Muscle layer of duodenum (tissue), 2 donors: ENCODE measurements around the gene HLCS.

Source experiments
- H3K27ac ChIP-seq: one replicate; pipeline ENCODE4 v1.7.0; 2013; ENCODE audit warnings: mild to moderate bottlenecking, low read length
- H3K27me3 ChIP-seq: one replicate; pipeline ENCODE4 v1.7.0; 2013; ENCODE audit warnings: low read depth, mild to moderate bottlenecking, control low read depth, low read length
- H3K36me3 ChIP-seq, 2 donors: one replicate each; pipeline ENCODE4 v1.7.0; 2013; ENCODE audit warnings: low read length in 2 of 2, control low read depth in 1 of 2, mild to moderate bottlenecking in 1 of 2; ENCODE audit not compliant: insufficient read depth in 2 of 2, control insufficient read depth in 1 of 2
- H3K4me1 ChIP-seq, 2 donors: one replicate each; pipeline ENCODE4 v1.7.0; 2013; ENCODE audit warnings: low read length in 2 of 2, mild to moderate bottlenecking in 2 of 2, control low read depth in 1 of 2, moderate library complexity in 1 of 2; ENCODE audit not compliant: insufficient read depth in 2 of 2, control insufficient read depth in 1 of 2
- H3K4me3 ChIP-seq, 2 donors: one replicate each; pipeline ENCODE4 v1.7.0; 2013; ENCODE audit warnings: low read length in 2 of 2, low read depth in 1 of 2, mild to moderate bottlenecking in 1 of 2
- H3K9me3 ChIP-seq, 2 donors: one replicate each; pipeline ENCODE4 v1.7.0; 2013; ENCODE audit warnings: low read length in 2 of 2, control low read depth in 1 of 2, mild to moderate bottlenecking in 1 of 2; ENCODE audit not compliant: control insufficient read depth in 1 of 2
- donor health status: healthy.

Gene HLCS

GRCh38 chr21:36917471-36918158 is 48.9 kb downstream of the HLCS start:
- no peaks in the 10 kb centered on the region for H3K9me3 ChIP-seq

GRCh38 chr21:36916718-36917117 is 49.8 kb downstream of the HLCS start:
- H3K27ac ChIP-seq = no peak overlapping the region
- H3K4me3 ChIP-seq = no peak overlapping the region
- no peaks in the 10 kb centered on the region for H3K27me3 ChIP-seq
- no peaks in the 10 kb centered on the region for H3K36me3 ChIP-seq
- H3K9me3 ChIP-seq = no peaks in the 10 kb centered on the region
- peaks cover 7 to 14% of the 10 kb centered on the region in 2 donors for H3K4me1 ChIP-seq

More at GRCh38 chr21:36917471-36918158, 48.9 kb downstream of the HLCS start:
- Histone ChIP-seq H3K4me1 (peaks cover 7 to 14% of the 10 kb centered on the region in 2 donors), H3K27me3 (no peaks in the 10 kb centered on the region), H3K4me3 (no peak overlapping the region), H3K36me3 (no peaks in the 10 kb centered on the region), H3K27ac (no peak overlapping the region)

GRCh38 chr21:36915696-36916245 is 50.7 kb downstream of the HLCS start:
- H3K4me1 ChIP-seq = peaks cover 7 to 14% of the 10 kb centered on the region in 2 donors
- no peak overlapping the region for H3K27ac ChIP-seq
- no peaks in the 10 kb centered on the region for H3K27me3 ChIP-seq
- H3K4me3 ChIP-seq = no peak overlapping the region
- no peaks in the 10 kb centered on the region for H3K9me3 ChIP-seq
- no peaks in the 10 kb centered on the region for H3K36me3 ChIP-seq

- H3K4me1 ChIP-seq = peaks cover 7 to 14% of the 10 kb centered on the region in 2 donors
- H3K27me3 ChIP-seq = no peaks in the 10 kb centered on the region
- H3K27ac ChIP-seq = no peak overlapping the region
- H3K9me3 ChIP-seq = no peaks in the 10 kb centered on the region
- no peaks in the 10 kb centered on the region for H3K36me3 ChIP-seq
- H3K4me3 ChIP-seq = no peak overlapping the region
Observed at GRCh38 chr21:36915014-36915695, 51.3 kb downstream of the HLCS start.

GRCh38 chr21:36914244-36915013 is 52.0 kb downstream of the HLCS start:
- H3K27me3 ChIP-seq = no peaks in the 10 kb centered on the region
- H3K27ac ChIP-seq = no peak overlapping the region
- H3K4me3 ChIP-seq = no peak overlapping the region
- H3K9me3 ChIP-seq = no peaks in the 10 kb centered on the region
- peaks cover 7 to 14% of the 10 kb centered on the region in 2 donors for H3K4me1 ChIP-seq
- H3K36me3 ChIP-seq = no peaks in the 10 kb centered on the region

GRCh38 chr21:36913247-36914169 is 53.0 kb downstream of the HLCS start:
- Histone ChIP-seq H3K27me3 (no peaks in the 10 kb centered on the region), H3K36me3 (no peaks in the 10 kb centered on the region), H3K9me3 (no peaks in the 10 kb centered on the region), H3K27ac (no peak overlapping the region), H3K4me3 (no peak overlapping the region), H3K4me1 (peaks cover 2 to 13% of the 10 kb centered on the region in 2 donors)

- Histone ChIP-seq H3K27ac (no peak overlapping the region), H3K27me3 (no peaks in the 10 kb centered on the region), H3K4me1 (no peaks in the 10 kb centered on the region), H3K4me3 (no peak overlapping the region), H3K9me3 (no peaks in the 10 kb centered on the region), H3K36me3 (no peaks in the 10 kb centered on the region)
Observed at GRCh38 chr21:36910581-36911307, 55.7 kb downstream of the HLCS start.

- Histone ChIP-seq H3K4me3 (no peak overlapping the region), H3K36me3 (no peaks in the 10 kb centered on the region), H3K9me3 (no peaks in the 10 kb centered on the region), H3K27ac (no peak overlapping the region), H3K4me1 (no peaks in the 10 kb centered on the region), H3K27me3 (no peaks in the 10 kb centered on the region)
Observed at GRCh38 chr21:36909901-36910561, 56.4 kb downstream of the HLCS start.

- Histone ChIP-seq H3K36me3 (no peaks in the 10 kb centered on the region), H3K4me1 (no peaks in the 10 kb centered on the region), H3K9me3 (no peaks in the 10 kb centered on the region), H3K27ac (no peak overlapping the region), H3K27me3 (no peaks in the 10 kb centered on the region), H3K4me3 (no peak overlapping the region)
Observed at GRCh38 chr21:36909423-36909822, 57.0 kb downstream of the HLCS start.
